Esophagus squamous epithelium (tissue), 5 donors: Measurements from ENCODE around the gene FSTL4. TPM values are rescaled to one million over a fixed set of nuclear protein-coding genes. Genes with fewer than 3 reads are reported as not detected.
A peak's percentile ranks its signal among the peaks of the same experiment; 100 is the strongest.

Source experiments
- DNase-seq: peaks from one replicate; lab custom pipeline; 2025; lab: John Stamatoyannopoulos, UW
- H3K27ac ChIP-seq, 4 donors: fragments of 200-600 bp; sonication (generic); one replicate each; pipeline ENCODE4 v1.5.1; 2016 to 2019; ENCODE audit warnings: mild to moderate bottlenecking in 1 of 4
- H3K27me3 ChIP-seq, 4 donors: fragments of 200-600 bp; sonication (generic); 1 replicate in 3 of 4; 2 replicates in 1 of 4; pipeline versions ENCODE4 v1.5.1 to v1.6.0; 2017 to 2021; ENCODE audit warnings: antibody characterized with exemption in 1 of 4
- H3K36me3 ChIP-seq, 3 donors: fragments of 200-600 bp; sonication (generic); one replicate each; pipeline ENCODE4 v1.5.1; 2016 to 2019
- H3K4me1 ChIP-seq, 3 donors: fragments of 200-600 bp; sonication (generic); one replicate each; pipeline ENCODE4 v1.5.1; 2017 to 2019
- H3K4me3 ChIP-seq, 4 donors: fragments of 200-600 bp; sonication (generic); 1 replicate in 3 of 4; 2 replicates in 1 of 4; pipeline ENCODE4 v1.5.1; 2016 to 2019; ENCODE audit warnings: mild to moderate bottlenecking in 2 of 4, moderate library complexity in 1 of 4
- H3K9me3 ChIP-seq, 3 donors: fragments of 200-600 bp; sonication (generic); one replicate each; pipeline ENCODE4 v1.5.1; 2016 to 2019
- POLR2A ChIP-seq, 4 donors: fragments of 450-650 bp; IDR thresholded peaks; one replicate each; pipeline ENCODE4 v1.6.1; 2017; ENCODE audit warnings: antibody characterized with exemption in 4 of 4, mild to moderate bottlenecking in 4 of 4, moderate library complexity in 3 of 4
- WGBS, 2 donors: methylation state at CpG; one replicate each; pipeline ENCODE4 v1.1.5; 2018; 5-methylcytosine and 5-hydroxymethylcytosine counted together
- intact Hi-C: fragments of 100-400 bp; cut with DNase I; formaldehyde crosslinking; loops from one replicate; pipeline ENCODE4 v1.15.0; 2022
- total RNA-seq, 4 donors: library from RNA; depleted of rRNA; stranded (reverse); fragments of >200 nt; gene quantifications; one replicate each; pipeline ENCODE4 v1.1.0, GENCODE V29; 2016
- TF ChIP-seq, protein P1 (sequence below), 6 experiments: fragments of 450-650 bp in 4 of 6; fragments of 200-600 bp in 2 of 6; sonication (generic) in 2 of 6; IDR thresholded peaks; one replicate each; pipeline ENCODE4 v1.5.1; 2016 to 2019; ENCODE audit warnings: antibody characterized with exemption in 6 of 6, mild to moderate bottlenecking in 4 of 6, moderate library complexity in 4 of 6
- donor health status: DM: yes; HTN: yes; CAD: no.

FSTL4 gene
- total RNA-seq, 4 donors from 2014 or later, result 0.53 to 4.1 (median 1.4) TPM

DNA sequence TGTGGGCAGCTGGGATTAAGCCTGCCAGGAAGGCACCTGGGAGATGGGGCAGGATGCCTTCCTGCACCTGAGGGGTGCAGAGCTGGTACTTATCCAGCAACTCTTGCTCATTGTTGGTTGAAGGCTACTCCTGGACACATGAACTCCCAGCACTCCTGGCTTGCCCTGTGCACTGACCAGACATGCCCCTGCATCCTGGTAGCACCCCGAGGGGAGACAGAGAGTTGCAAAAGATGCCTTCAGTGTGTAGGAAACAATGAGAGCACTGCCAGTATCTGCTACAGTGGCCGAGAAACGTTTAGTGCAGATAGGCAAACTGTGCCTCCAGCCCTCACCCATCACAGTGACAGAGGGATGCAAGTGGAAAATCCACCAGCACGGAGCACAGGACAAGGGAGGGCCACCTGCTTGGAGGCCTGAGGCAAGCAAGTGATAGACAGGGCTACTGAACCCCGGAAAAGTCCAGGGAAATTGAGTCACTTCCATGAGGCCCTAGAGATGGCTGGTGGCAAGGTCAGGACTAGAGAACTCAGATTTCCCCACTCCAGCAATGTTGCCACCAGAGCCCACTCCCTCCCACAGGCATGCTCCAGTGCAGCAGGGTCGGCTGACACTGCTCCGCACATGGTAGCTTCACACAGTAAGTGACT, 171.1 kb downstream of the FSTL4 start:
- Histone ChIP-seq H3K4me1 (peaks cover 7 to 16% (median 14%) of the 10 kb centered on the region in 3 donors), H3K9me3 (no peaks in the 10 kb centered on the region), H3K27ac (peak overlapping the region in 1 of 4 donors; percentile 34), H3K4me3 (no peak overlapping the region), H3K36me3 (no peaks in the 10 kb centered on the region), H3K27me3 (no peaks in the 10 kb centered on the region)
- 67 to 85% methylated on average over 4 to 7 of the region's 7 CpGs for WGBS, 2 donors
- TF ChIP-seq, protein P1, sequence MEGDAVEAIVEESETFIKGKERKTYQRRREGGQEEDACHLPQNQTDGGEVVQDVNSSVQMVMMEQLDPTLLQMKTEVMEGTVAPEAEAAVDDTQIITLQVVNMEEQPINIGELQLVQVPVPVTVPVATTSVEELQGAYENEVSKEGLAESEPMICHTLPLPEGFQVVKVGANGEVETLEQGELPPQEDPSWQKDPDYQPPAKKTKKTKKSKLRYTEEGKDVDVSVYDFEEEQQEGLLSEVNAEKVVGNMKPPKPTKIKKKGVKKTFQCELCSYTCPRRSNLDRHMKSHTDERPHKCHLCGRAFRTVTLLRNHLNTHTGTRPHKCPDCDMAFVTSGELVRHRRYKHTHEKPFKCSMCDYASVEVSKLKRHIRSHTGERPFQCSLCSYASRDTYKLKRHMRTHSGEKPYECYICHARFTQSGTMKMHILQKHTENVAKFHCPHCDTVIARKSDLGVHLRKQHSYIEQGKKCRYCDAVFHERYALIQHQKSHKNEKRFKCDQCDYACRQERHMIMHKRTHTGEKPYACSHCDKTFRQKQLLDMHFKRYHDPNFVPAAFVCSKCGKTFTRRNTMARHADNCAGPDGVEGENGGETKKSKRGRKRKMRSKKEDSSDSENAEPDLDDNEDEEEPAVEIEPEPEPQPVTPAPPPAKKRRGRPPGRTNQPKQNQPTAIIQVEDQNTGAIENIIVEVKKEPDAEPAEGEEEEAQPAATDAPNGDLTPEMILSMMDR (IDR thresholded peaks at IDR 0.05), result no peak
- no peak for TF ChIP-seq POLR2A (IDR thresholded peaks at IDR 0.05)
- intact Hi-C loops, result no loop called here
- DNase-seq, result no peak

DNA sequence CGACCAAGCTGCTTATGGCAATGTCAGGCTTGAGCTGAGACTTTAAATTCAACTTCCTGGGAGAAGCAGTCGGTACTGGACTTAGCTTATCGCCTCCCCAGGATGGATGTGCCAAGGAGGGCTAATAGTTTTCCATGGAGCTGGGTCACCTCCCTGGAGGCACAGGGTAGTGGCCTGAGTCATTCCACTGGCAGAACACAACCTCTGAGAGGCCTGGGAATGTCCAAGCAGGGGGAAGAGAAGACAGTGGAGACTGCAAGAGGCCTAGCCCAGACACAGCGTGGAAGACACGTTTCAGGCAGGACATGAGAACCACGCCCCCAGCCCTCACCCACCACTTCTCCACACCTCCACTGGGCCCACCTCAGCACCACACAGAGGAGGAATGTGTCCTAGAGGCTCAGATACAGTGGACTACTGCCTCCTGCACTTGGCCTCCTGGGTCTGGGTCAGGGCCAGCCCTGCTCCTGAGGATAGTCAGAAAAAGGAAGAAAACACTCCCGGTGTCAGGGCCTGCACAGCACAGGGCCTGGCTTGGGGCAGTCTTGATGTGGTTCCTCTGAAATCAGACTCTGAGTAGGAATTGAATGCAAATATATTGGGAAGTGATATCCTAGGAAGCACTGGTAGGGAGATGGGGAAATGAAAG, 171.8 kb downstream of the FSTL4 start:
- 50 to 80% methylated on average over 2 to 4 of the region's 7 CpGs for WGBS, 2 donors
- Histone ChIP-seq H3K4me3 (no peak overlapping the region), H3K27ac (peak overlapping the region; percentile 1 to 64 (median 19)), H3K27me3 (no peaks in the 10 kb centered on the region), H3K9me3 (no peaks in the 10 kb centered on the region), H3K4me1 (peaks cover 7 to 16% (median 14%) of the 10 kb centered on the region in 3 donors), H3K36me3 (no peaks in the 10 kb centered on the region)
- DNase-seq, result no peak
- TF ChIP-seq, protein P1 (IDR thresholded peaks at IDR 0.05), result no peak
- TF ChIP-seq POLR2A (IDR thresholded peaks at IDR 0.05), result no peak
- intact Hi-C loops, result no loop called here

DNA sequence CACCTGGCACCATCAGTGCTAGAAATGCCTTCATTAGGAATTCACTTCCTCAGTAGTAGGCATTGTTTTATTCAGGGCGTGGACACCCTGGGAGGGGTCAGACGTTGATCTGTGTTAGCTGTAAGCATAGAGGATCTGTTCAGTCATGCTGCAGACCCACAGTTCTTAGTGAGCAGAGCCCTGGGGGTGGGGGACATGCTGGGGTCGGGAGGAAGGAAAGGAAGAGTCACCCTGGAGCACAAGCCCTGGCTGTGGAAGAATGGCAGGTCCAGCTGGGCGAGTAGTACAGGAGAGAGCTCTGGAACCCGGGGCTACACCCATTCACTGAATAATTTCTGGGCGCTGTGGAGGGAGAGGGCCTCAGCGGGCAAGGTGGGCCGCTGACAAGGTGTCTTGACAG, 172.5 kb downstream of the FSTL4 start:
- H3K4me1 ChIP-seq, result peaks cover 7 to 17% (median 14%) of the 10 kb centered on the region in 3 donors
- DNase-seq, result no peak
- H3K9me3 ChIP-seq, result no peaks in the 10 kb centered on the region
- intact Hi-C loops, result no loop called here
- no peaks in the 10 kb centered on the region for H3K27me3 ChIP-seq
- H3K4me3 ChIP-seq, result no peak overlapping the region
- WGBS, 2 donors, result 54 to 67% methylated on average over 8 of the region's 8 CpGs
- H3K27ac ChIP-seq, result peak overlapping the region; percentile 1 to 64 (median 19)
- H3K36me3 ChIP-seq, result no peaks in the 10 kb centered on the region
- TF ChIP-seq POLR2A (IDR thresholded peaks at IDR 0.05), result no peak
- TF ChIP-seq, protein P1 (IDR thresholded peaks at IDR 0.05), result no peak

DNA sequence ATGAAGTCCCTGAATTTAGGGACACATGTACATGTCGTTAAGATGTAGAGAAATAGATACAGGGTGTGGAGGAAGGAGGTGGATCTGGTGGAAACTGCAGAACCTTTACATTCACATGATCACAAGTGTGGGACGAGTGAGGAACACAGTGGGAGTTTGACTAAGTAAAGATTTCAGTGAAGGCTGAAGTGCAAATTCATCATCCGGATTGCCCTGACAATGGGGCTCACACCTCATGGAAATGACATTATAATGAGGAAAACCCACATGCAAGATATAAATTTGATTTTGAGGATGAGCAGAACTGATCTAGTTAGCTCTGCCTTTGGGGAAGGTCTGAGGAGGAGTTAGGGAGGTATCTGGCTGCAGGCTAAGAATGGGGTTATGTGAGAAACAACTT, 173.9 kb downstream of the FSTL4 start:
- DNase-seq, result no peak
- H3K36me3 ChIP-seq, result no peaks in the 10 kb centered on the region
- 89% methylated on average over 3 of the region's 3 CpGs for WGBS, 2 donors
- TF ChIP-seq, protein P1 (IDR thresholded peaks at IDR 0.05), result no peak
- no peak overlapping the region for H3K4me3 ChIP-seq
- H3K27me3 ChIP-seq, result no peaks in the 10 kb centered on the region
- H3K9me3 ChIP-seq, result no peaks in the 10 kb centered on the region
- intact Hi-C loops, result no loop called here
- peaks cover 7 to 27% (median 14%) of the 10 kb centered on the region in 3 donors for H3K4me1 ChIP-seq
- H3K27ac ChIP-seq, result no peak overlapping the region

DNA sequence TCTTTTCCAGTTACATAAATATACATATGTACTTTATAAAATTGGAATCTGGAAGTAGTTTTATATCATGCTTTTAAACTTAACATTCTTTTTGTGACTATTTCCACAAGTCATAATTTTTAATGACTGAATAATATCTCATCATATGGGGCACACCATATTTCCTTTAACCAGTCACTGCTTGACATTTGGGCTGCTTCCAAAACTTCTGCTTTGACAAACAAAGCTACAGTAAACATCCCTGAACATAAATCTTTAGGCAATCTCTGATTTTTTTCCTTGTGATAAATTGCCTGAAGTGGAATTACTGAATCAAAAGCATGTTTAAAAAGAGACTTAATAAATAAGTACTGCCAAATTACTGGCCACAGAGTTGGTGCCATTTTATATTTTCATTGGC, 178.0 kb downstream of the FSTL4 start:
- Histone ChIP-seq H3K36me3 (no peaks in the 10 kb centered on the region), H3K27ac (peak overlapping the region in 1 of 4 donors; percentile 23), H3K4me1 (peaks cover 0 to 20% (median under 1%) of the 10 kb centered on the region in 3 donors), H3K9me3 (no peaks in the 10 kb centered on the region), H3K27me3 (no peaks in the 10 kb centered on the region), H3K4me3 (no peak overlapping the region)
- DNase-seq, result no peak
- TF ChIP-seq POLR2A (IDR thresholded peaks at IDR 0.05), result no peak
- TF ChIP-seq, protein P1 (IDR thresholded peaks at IDR 0.05), result no peak
- intact Hi-C loops, result no loop called here
